ENCODE data around the gene MITD1. TPM values are rescaled to one million over a fixed set of nuclear protein-coding genes. Genes with fewer than 3 reads are reported as not detected.

Gene MITD1
- total and polyA plus RNA-seq, 2 of the 8 experiments (the other 6 are each of a cell fraction or from before 2014, with no cell fraction given): 15.2 to 31.7 TPM

DNA sequence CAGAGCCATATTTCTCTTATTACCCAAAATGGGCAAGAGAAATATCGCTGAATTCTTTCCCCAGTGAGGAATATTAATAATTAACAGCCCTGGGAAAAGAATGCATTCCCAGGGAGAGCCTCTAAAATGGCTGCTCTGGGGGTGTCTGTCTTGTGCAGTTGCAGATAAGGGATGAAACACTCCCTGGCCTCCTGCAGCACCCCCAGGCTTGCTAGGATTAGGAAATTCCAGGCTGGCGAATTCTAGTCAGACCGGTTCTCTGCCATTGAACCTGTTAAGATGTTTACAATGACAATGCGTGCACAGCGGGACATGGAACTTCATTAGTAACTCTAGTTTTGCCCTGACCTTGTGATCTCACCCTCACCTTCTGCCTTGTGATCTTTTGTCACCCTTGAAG, 24.6 kb upstream of the MITD1 start:
- H4K8ac ChIP-seq (ENCODE audit: extremely low read depth, insufficient read depth, low read length): no peak overlapping the region
- POLR2A ChIA-PET (ENCODE audit: partially characterized antibody): no interaction called here
- DNase-seq (ENCODE audit: low read depth in 1 of 2, low spot score in 2 of 2): peak in 1 of 2 experiments; percentile 49
- TF ChIP-seq POLR2AphosphoS5 (IDR thresholded peaks at IDR 0.05; ENCODE audit: low read depth, low read length): no peak
- no peak for TF ChIP-seq SIRT6 (IDR thresholded peaks at IDR 0.05; ENCODE audit: low read length)
- 0 out of 2 replicates have a peak, but pooled peaks have one; percentile 27 for TF ChIP-seq TEAD4 (IDR thresholded peaks at IDR 0.05; ENCODE audit: low read depth, low read length)
- no peak for TF ChIP-seq ASH2L (IDR thresholded peaks at IDR 0.05; ENCODE audit: low read length)
- no peak for TF ChIP-seq RNF2 (IDR thresholded peaks at IDR 0.05; ENCODE audit: borderline replicate concordance, low read depth, low read length, missing control alignments, poor library complexity, severe bottlenecking)
- no peak for TF ChIP-seq CTBP2 (IDR thresholded peaks at IDR 0.05; ENCODE audit: borderline replicate concordance, insufficient read depth, insufficient read length, low read length)
- no peak for TF ChIP-seq RBBP5 (IDR thresholded peaks at IDR 0.05; ENCODE audit: borderline replicate concordance, low read depth, low read length)
- no peak for TF ChIP-seq TAF7 (optimal IDR thresholded peaks at IDR 0.05; ENCODE audit: borderline replicate concordance, low read depth, low read length)
- no peak for TF ChIP-seq NRF1 (IDR thresholded peaks at IDR 0.05; ENCODE audit: low read depth, low read length)
- no peak for TF ChIP-seq YY1 (IDR thresholded peaks at IDR 0.05; ENCODE audit: low read depth, low read length)
- no peak for TF ChIP-seq SUZ12 (IDR thresholded peaks at IDR 0.05; ENCODE audit: low read length)
- TF ChIP-seq, protein P1, sequence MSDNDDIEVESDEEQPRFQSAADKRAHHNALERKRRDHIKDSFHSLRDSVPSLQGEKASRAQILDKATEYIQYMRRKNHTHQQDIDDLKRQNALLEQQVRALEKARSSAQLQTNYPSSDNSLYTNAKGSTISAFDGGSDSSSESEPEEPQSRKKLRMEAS (IDR thresholded peaks at IDR 0.05): no peak
- TF ChIP-seq HDAC2 (IDR thresholded peaks at IDR 0.05; ENCODE audit: borderline replicate concordance in 1 of 2, low read depth in 2 of 2, low read length in 2 of 2): no peak

More for the DNA sequence above, 24.6 kb upstream of the MITD1 start:
- Histone ChIP-seq H3K4ac (replicated peaks; ENCODE audit: insufficient read length, low read depth, low read length) (no peak overlapping the region), H3K27me3 (replicated peaks in 1 of 4; ENCODE audit: control insufficient read depth in 3 of 4, extremely low read depth in 1 of 4, insufficient read depth in 3 of 4, low read length in 3 of 4) (no peaks in the 10 kb centered on the region), H3K23ac (ENCODE audit: insufficient read length) (no peak overlapping the region), H3K18ac (ENCODE audit: extremely low read depth, low read length) (no peak overlapping the region), H4K91ac (replicated peaks; ENCODE audit: insufficient read length, low read length) (no peak overlapping the region), H3K4me2 (ENCODE audit: insufficient read depth in 1 of 2, low read depth in 2 of 2, low read length in 2 of 2) (no peak overlapping the region), H3K9me3 (ENCODE audit: insufficient read depth in 2 of 2, low read depth in 1 of 2, low read length in 1 of 2) (peaks cover 31 to 35% of the 10 kb centered on the region in 2 experiments), H3K27ac (ENCODE audit: low read depth, low read length) (no peak overlapping the region), H3K79me2 (ENCODE audit: control insufficient read depth in 1 of 2, insufficient read depth in 2 of 2, low read length in 2 of 2) (no peaks in the 10 kb centered on the region), H2BK120ac (replicated peaks; ENCODE audit: low read depth, low read length) (no peak overlapping the region), H2AK5ac (ENCODE audit: low read depth, low read length) (no peak overlapping the region), H3K36me3 (ENCODE audit: control insufficient read depth in 2 of 4, insufficient read depth in 4 of 4, low read length in 3 of 4) (peaks cover 0 to 9% (median 2%) of the 10 kb centered on the region in 4 experiments; a peak in 4 of 8 replicates), H2BK15ac (ENCODE audit: low read length) (no peak overlapping the region), H3K4me1 (replicated peaks in 1 of 4; ENCODE audit: control insufficient read depth in 3 of 4, insufficient read depth in 4 of 4, low read length in 3 of 4) (no peaks in the 10 kb centered on the region), H3K14ac (ENCODE audit: insufficient read length) (no peak overlapping the region), H2BK5ac (ENCODE audit: low read depth, low read length) (no peak overlapping the region), H3K79me1 (ENCODE audit: low read depth, low read length) (no peaks in the 10 kb centered on the region), H4K5ac (ENCODE audit: insufficient read length, low read depth, low read length) (no peak overlapping the region), H4K20me1 (replicated peaks in 1 of 2; ENCODE audit: control insufficient read depth in 1 of 2, insufficient read depth in 2 of 2, low read length in 2 of 2) (no peaks in the 10 kb centered on the region), H2BK20ac (ENCODE audit: low read length) (no peak overlapping the region), H2BK12ac (ENCODE audit: low read depth, low read length) (no peak overlapping the region), H3K23me2 (ENCODE audit: low read depth, low read length) (no peaks in the 10 kb centered on the region), H2AFZ (ENCODE audit: low read length) (no peak overlapping the region), H3K4me3 (ENCODE audit: extremely low read depth in 1 of 4, insufficient read depth in 2 of 4, low read depth in 3 of 4, low read length in 4 of 4) (no peak overlapping the region; a peak in 1 of 8 replicates), H3K56ac (replicated peaks; ENCODE audit: insufficient read length, low read depth, low read length) (no peak overlapping the region), H3K9ac (replicated peaks in 1 of 4; ENCODE audit: extremely low read depth in 1 of 4, low read depth in 3 of 4, low read length in 3 of 4) (no peak overlapping the region)
- no peak for FAIRE-seq
- CTCF ChIA-PET (ENCODE audit: partially characterized antibody): no interaction called here
- 86% methylated on average over 5 of the region's 5 CpGs; no CpG with 5 or more reads in 1 of the 2 experiments for WGBS, 2 experiments (ENCODE audit: extremely low coverage in 1 of 2, insufficient coverage in 1 of 2, insufficient read length in 1 of 2, insufficient replicate concordance in 2 of 2, low coverage in 1 of 2, low lambda C conversion rate in 2 of 2, missing lambda C conversion rate in 1 of 2)
